Measurements from ENCODE around the gene CEACAM8.
"Not testable (repeated sequence)": the region's sequence is repeated elsewhere in the genome, so short reads cannot be mapped to it uniquely, and the experiment has no call there.

The CEACAM8 gene

DNA sequence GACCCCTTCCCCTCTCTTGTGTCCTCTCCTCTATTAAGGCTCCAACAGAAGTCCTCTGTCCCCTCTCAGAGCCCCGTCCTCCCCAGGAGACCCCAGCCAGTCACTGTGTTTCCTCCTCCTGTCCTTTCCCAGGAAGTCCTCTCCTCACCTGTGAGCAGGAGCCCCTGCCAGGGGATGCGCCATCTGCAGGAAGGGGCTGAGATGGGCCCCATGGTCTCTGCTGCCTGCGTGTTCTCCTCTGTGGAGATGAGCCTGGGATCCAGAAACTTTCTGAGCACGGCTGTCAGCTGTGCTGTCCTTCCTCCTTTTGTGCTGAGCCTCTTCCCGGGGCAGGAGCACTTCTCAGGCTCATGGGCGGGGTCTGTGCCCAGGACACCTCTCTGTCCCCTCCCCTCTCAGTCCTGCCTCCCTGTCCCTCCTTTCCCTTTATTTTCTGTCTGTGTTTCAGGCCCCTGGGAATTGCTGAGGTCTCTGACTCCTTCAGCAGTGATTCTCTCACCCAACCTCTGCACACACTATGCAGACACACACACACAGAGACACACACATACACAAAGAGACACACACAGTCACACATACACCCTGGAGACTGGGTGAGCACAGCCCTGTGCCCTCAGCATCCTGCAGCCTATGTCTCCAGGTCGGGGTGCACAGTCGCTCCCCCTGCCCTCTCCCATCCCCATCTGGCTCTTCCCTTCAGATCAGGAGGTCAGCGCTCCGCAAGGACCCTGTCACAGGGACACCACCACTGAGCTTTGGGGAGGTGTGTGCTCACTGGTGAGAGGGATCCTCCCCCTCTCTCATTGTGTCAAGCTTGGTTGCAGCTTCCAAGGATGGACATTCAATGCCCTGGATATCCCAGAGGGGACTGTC lies at the start of gene CEACAM8:
TSS of gene CEACAM8 (minus strand) at position 308 of the 873 bp plus-strand sequence. CDS start at position 212, 96 bp downstream.
- no peak within 1 kb of the TSS for H3K4me3 ChIP-seq (ENCODE audit: low read depth, low read length)
- no peak within 1 kb of the TSS for H3K27ac ChIP-seq (ENCODE audit: low read depth, low read length)
- peaks cover 8% of the 10 kb centered on the region for H3K27me3 ChIP-seq (ENCODE audit: control insufficient read depth, insufficient read depth, low read length)
- H3K9me3 ChIP-seq (ENCODE audit: control insufficient read depth, insufficient read depth, low read depth, low read length), result no peaks in the 10 kb centered on the region
- no peak within 1 kb of the TSS for H3K9ac ChIP-seq (ENCODE audit: low read length)
- no peaks in the 10 kb centered on the region for H3K4me1 ChIP-seq (ENCODE audit: control insufficient read depth, insufficient read depth, low read length)
- H3K36me3 ChIP-seq (ENCODE audit: control insufficient read depth, insufficient read depth, low read length), result no peaks in the 10 kb centered on the region

DNA sequence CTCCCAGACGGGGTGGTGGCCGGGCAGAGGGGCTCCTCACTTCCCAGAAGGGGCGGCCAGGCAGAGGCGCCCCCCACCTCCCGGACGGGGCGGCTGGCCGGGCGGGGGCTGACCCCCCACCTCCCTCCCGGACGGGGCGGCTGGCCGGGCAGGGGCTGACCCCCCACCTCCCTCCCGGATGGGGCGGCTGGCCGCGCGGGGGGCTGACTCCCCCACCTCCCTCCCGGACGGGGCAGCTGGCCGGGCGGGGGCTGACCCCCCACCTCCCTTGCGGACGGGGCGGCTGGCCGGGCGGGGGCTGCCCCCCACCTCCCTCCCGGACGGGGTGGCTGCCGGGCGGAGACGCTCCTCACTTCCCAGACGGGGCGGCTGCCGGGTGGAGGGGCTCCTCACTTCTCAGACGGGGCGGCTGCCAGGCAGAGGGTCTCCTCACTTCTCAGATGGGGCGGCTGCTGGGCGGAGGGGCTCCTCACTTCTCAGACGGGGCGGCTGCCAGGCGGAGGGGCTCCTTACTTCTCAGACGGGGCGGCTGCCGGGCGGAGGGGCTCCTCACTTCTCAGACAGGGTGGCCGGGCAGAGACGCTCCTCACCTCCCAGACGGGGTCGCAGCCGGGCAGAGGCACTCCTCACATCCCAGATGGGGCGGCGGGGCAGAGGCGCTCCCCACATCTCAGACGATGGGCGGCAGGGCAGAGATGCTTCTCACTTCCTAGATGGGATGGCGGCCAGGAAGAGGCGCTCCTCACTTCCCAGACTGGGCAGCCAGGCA lies 44.8 kb upstream of the CEACAM8 start:
- H3K36me3 ChIP-seq (ENCODE audit: control insufficient read depth, insufficient read depth, low read length); H3K27me3 ChIP-seq (ENCODE audit: control insufficient read depth, insufficient read depth, low read length); H3K4me3 ChIP-seq (ENCODE audit: low read depth, low read length); H3K9ac ChIP-seq (ENCODE audit: low read length); H3K27ac ChIP-seq (ENCODE audit: low read depth, low read length); H3K4me1 ChIP-seq (ENCODE audit: control insufficient read depth, insufficient read depth, low read length): not testable (repeated sequence)
- peaks cover 15% of the 10 kb centered on the region; the same call in 1 of the 2 replicates for H3K9me3 ChIP-seq (ENCODE audit: control insufficient read depth, insufficient read depth, low read depth, low read length)

DNA sequence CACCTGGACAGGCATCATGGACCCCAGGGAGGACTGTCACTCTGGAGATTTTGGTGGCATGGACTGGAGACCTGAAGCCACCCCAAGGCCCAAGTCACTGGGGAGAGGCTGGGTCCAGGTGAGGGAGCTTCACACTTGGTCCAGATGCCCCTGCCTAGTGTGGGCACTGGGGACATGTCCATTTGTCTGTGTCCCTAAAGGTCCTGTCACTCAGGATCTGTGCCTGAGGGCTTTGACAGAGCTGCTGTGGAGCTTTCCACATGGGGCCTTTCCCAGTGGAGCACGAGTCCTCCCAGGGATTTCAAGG lies 40.5 kb upstream of the CEACAM8 start:
- H3K9ac ChIP-seq (ENCODE audit: low read length), result no peak overlapping the region
- no peak overlapping the region for H3K27ac ChIP-seq (ENCODE audit: low read depth, low read length)
- H3K4me1 ChIP-seq (ENCODE audit: control insufficient read depth, insufficient read depth, low read length), result no peaks in the 10 kb centered on the region
- no peak overlapping the region for H3K4me3 ChIP-seq (ENCODE audit: low read depth, low read length)
- peaks cover 13% of the 10 kb centered on the region; the same call in 1 of the 2 replicates for H3K27me3 ChIP-seq (ENCODE audit: control insufficient read depth, insufficient read depth, low read length)
- peaks cover 10% of the 10 kb centered on the region; the same call in 1 of the 2 replicates for H3K9me3 ChIP-seq (ENCODE audit: control insufficient read depth, insufficient read depth, low read depth, low read length)
- no peaks in the 10 kb centered on the region for H3K36me3 ChIP-seq (ENCODE audit: control insufficient read depth, insufficient read depth, low read length)

DNA sequence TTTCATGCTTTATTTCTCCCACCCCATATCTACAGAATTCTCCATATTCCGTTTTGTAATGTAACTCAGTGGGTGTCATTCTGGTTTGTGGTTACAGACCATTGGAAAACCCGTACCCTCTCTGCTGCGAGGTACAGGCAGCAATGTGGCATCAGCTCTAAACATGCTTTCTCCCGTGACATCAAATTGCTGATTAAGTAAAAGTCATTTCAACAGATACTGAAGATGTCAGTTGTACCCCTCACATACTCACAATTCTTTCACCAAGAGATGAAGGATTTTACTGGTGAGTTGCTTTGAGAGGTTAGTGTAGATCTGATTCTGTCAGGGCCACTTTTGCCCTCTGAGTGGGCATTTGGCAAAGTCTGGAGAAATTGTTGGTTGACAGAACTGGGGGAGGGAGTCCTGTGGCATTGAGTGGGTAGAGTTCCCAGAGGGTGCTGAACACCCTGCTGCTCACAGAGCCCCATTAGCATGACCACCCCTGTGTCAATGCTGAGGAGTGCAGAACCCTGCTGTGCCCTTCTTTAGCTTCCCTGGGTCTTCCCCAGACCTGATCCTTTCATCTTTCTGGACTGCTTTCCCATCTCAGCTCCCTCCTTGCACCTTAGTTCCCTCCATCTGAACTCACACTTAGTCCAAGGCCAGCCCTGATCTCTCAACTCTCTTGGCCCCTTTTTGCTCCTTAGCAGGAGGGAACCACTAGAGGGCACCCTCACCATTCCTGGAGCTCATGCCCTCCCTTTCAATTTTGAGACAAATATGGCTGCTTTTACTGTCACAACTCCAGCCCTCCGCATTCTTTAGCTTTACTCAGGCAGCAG lies 39.9 kb upstream of the CEACAM8 start:
- H3K4me3 ChIP-seq (ENCODE audit: low read depth, low read length), result no peak overlapping the region
- H3K36me3 ChIP-seq (ENCODE audit: control insufficient read depth, insufficient read depth, low read length), result no peaks in the 10 kb centered on the region
- no peaks in the 10 kb centered on the region for H3K4me1 ChIP-seq (ENCODE audit: control insufficient read depth, insufficient read depth, low read length)
- no peak overlapping the region for H3K27ac ChIP-seq (ENCODE audit: low read depth, low read length)
- H3K9me3 ChIP-seq (ENCODE audit: control insufficient read depth, insufficient read depth, low read depth, low read length), result peaks cover 13% of the 10 kb centered on the region; the same call in 1 of the 2 replicates
- peaks cover 13% of the 10 kb centered on the region; the same call in 1 of the 2 replicates for H3K27me3 ChIP-seq (ENCODE audit: control insufficient read depth, insufficient read depth, low read length)
- no peak overlapping the region for H3K9ac ChIP-seq (ENCODE audit: low read length)

DNA sequence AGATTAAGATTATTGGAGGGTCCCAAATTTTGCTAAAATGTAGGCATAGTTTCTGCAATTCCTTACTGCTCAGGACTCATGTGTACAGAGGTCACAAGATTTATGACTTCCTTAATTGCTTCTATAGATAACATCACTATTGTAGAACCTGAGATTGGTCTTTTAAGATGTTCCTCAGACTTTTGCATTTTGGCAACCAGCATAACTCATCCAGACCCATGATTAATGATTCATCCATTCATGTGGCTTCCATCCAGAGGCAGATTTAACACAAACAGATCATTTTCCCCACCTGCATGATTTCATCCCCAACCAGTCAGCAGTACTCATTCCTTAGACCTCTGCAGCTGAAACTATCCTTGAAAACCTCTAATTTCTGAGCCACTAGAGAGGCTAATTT lies 34.5 kb upstream of the CEACAM8 start:
- Histone ChIP-seq H3K4me3 (ENCODE audit: low read depth, low read length) (no peak overlapping the region), H3K9ac (ENCODE audit: low read length) (no peak overlapping the region), H3K27me3 (ENCODE audit: control insufficient read depth, insufficient read depth, low read length) (peaks cover 27% of the 10 kb centered on the region; the same call in 1 of the 2 replicates), H3K9me3 (ENCODE audit: control insufficient read depth, insufficient read depth, low read depth, low read length) (peaks cover 30% of the 10 kb centered on the region; the same call in 1 of the 2 replicates), H3K36me3 (ENCODE audit: control insufficient read depth, insufficient read depth, low read length) (no peaks in the 10 kb centered on the region), H3K27ac (ENCODE audit: low read depth, low read length) (no peak overlapping the region), H3K4me1 (ENCODE audit: control insufficient read depth, insufficient read depth, low read length) (no peaks in the 10 kb centered on the region)

DNA sequence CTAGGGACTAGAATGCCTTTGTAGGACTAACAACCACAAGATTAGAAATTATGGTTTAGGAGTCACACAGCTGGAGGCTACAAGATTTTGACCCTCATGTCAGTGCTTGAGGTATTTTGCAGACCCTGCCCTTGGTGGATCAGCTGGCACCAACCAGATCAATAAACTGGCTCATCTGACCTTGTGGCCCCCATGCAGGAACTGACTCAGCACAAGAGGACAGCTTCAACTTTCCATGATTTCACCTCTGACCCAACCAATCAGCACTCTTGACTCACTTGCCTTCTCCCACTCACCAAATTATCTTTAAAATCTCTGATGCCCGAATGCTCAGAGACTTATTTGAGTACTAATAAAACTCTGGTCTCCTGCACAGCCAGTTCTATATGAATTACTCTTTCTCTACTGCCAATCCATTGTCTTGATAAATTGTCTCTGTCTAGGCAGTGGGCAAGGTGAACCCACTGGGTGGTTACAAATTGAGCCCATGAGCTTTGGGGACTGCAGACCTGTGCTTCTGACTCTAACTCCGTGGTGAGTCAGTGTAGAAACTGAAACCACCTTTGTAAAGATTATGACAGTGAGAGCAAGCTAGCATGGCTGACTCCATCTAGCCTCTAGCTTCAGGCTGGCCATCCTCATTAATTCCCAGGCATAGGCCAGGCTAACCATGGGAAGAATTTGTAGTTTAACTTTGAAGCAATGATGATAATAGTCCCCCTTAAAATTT lies 33.9 kb upstream of the CEACAM8 start:
- Histone ChIP-seq H3K4me3 (ENCODE audit: low read depth, low read length) (no peak overlapping the region), H3K4me1 (ENCODE audit: control insufficient read depth, insufficient read depth, low read length) (no peaks in the 10 kb centered on the region), H3K9ac (ENCODE audit: low read length) (no peak overlapping the region), H3K27ac (ENCODE audit: low read depth, low read length) (no peak overlapping the region), H3K36me3 (ENCODE audit: control insufficient read depth, insufficient read depth, low read length) (no peaks in the 10 kb centered on the region), H3K27me3 (ENCODE audit: control insufficient read depth, insufficient read depth, low read length) (peaks cover 31% of the 10 kb centered on the region; the same call in 1 of the 2 replicates), H3K9me3 (ENCODE audit: control insufficient read depth, insufficient read depth, low read depth, low read length) (peaks cover 30% of the 10 kb centered on the region; the same call in 1 of the 2 replicates)

DNA sequence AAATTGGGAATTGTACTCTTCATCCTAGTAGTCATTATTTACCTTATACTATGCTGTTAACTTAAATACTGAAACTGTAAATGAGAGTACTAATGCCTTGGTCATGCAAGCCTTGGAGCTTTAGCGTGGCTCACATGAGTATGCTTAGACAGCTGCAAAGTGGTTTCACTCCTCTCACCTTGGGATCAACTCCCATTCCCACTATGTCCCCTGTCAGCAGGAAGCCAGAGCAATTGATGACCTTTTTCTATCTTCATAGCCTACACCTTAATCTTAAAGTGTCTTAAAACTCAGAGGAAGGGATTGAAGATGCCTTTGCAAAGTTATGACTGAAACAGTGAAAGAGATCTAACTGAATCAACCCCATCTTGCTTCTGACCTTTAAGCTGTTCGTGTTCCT lies 33.2 kb upstream of the CEACAM8 start:
- Histone ChIP-seq H3K4me1 (ENCODE audit: control insufficient read depth, insufficient read depth, low read length) (no peaks in the 10 kb centered on the region), H3K9me3 (ENCODE audit: control insufficient read depth, insufficient read depth, low read depth, low read length) (peaks cover 28% of the 10 kb centered on the region; the same call in 1 of the 2 replicates), H3K4me3 (ENCODE audit: low read depth, low read length) (no peak overlapping the region), H3K36me3 (ENCODE audit: control insufficient read depth, insufficient read depth, low read length) (no peaks in the 10 kb centered on the region), H3K27me3 (ENCODE audit: control insufficient read depth, insufficient read depth, low read length) (peaks cover 34% of the 10 kb centered on the region; the same call in 1 of the 2 replicates), H3K27ac (ENCODE audit: low read depth, low read length) (no peak overlapping the region), H3K9ac (ENCODE audit: low read length) (no peak overlapping the region)

DNA sequence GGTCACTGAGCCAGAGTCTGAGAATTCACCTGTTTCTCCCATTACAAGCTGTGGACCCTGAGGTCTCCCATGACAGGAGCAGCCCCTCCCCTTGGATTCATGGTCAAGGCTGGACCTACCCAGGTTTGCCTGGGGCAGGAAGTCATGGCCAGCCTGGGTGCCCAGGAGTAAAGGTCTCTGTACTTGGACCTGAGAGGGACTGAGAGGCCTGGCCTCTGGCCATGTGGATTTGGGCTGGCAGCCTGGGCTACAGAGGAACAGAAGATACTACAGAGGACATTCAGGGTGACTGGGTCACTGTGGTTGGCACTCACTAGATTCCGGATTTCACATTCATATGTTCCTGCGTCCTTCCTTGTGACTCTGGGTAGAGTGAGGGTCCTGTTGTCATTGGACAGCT lies 31.5 kb upstream of the CEACAM8 start:
- Histone ChIP-seq H3K9me3 (ENCODE audit: control insufficient read depth, insufficient read depth, low read depth, low read length) (peaks cover 20% of the 10 kb centered on the region; the same call in 1 of the 2 replicates), H3K4me3 (ENCODE audit: low read depth, low read length) (no peak overlapping the region), H3K9ac (ENCODE audit: low read length) (no peak overlapping the region), H3K4me1 (ENCODE audit: control insufficient read depth, insufficient read depth, low read length) (no peaks in the 10 kb centered on the region), H3K36me3 (ENCODE audit: control insufficient read depth, insufficient read depth, low read length) (no peaks in the 10 kb centered on the region), H3K27ac (ENCODE audit: low read depth, low read length) (no peak overlapping the region), H3K27me3 (ENCODE audit: control insufficient read depth, insufficient read depth, low read length) (peaks cover 24% of the 10 kb centered on the region; the same call in 1 of the 2 replicates)

DNA sequence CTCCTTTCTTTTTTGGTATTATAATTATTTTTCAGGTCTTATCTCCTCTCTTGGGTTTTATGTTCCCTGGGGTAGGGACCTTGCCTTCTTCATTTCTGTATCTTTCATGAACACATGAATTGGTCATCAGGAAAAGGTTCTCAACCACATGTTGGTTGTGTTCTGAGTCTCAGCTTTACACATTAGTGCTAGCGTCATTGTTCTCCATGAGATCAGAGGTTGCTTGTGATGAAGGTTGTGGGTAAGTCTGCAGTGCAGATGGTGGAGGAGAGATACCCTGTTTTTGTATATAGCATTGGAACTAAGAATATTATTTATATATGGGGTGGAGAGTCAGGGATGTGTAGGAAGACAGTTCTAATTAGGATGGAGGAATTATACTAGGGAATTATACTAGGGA lies 24.5 kb upstream of the CEACAM8 start:
- Histone ChIP-seq H3K27ac (ENCODE audit: low read depth, low read length) (no peak overlapping the region), H3K4me1 (ENCODE audit: control insufficient read depth, insufficient read depth, low read length) (no peaks in the 10 kb centered on the region), H3K9ac (ENCODE audit: low read length) (no peak overlapping the region), H3K27me3 (ENCODE audit: control insufficient read depth, insufficient read depth, low read length) (peaks cover 17% of the 10 kb centered on the region; the same call in 1 of the 2 replicates), H3K4me3 (ENCODE audit: low read depth, low read length) (no peak overlapping the region), H3K9me3 (ENCODE audit: control insufficient read depth, insufficient read depth, low read depth, low read length) (no peaks in the 10 kb centered on the region; the same call in 1 of the 2 replicates), H3K36me3 (ENCODE audit: control insufficient read depth, insufficient read depth, low read length) (no peaks in the 10 kb centered on the region)

DNA sequence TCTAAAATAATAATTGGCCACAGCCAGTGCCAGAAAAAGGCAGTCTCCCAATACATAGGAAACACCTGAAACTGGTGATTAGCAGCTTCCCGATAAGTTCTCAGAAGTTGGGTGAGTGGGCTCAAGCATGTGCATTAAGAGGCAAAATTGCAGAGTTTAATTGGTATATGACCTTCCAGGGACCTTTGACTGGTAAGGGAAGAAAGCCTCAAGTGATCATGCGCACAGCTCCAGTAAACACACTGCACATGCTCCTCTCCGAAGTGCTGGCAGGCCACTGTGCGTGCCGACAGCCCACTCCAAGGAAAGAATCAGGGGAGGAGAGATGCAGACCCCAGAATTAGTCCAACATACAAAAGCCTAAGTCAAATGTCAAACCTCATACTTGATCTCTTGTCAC lies 18.9 kb upstream of the CEACAM8 start:
- peaks cover 6% of the 10 kb centered on the region; the same call in 1 of the 2 replicates for H3K9me3 ChIP-seq (ENCODE audit: control insufficient read depth, insufficient read depth, low read depth, low read length)

More for the DNA sequence above, 18.9 kb upstream of the CEACAM8 start:
- Histone ChIP-seq H3K27me3 (ENCODE audit: control insufficient read depth, insufficient read depth, low read length) (no peaks in the 10 kb centered on the region), H3K36me3 (ENCODE audit: control insufficient read depth, insufficient read depth, low read length) (no peaks in the 10 kb centered on the region), H3K4me1 (ENCODE audit: control insufficient read depth, insufficient read depth, low read length) (no peaks in the 10 kb centered on the region), H3K27ac (ENCODE audit: low read depth, low read length) (no peak overlapping the region), H3K4me3 (ENCODE audit: low read depth, low read length) (no peak overlapping the region), H3K9ac (ENCODE audit: low read length) (no peak overlapping the region)

Data from HUES6 (cell line).